HG02623 (cell line): ENCODE results near the gene CCL19.

Source experiments
- ATAC-seq: cut with Tn5 transposase; IDR thresholded peaks from one replicate; pipeline ENCODE4 v1.9.1; 2021; ENCODE audit warnings: moderate library complexity; ENCODE audit not compliant: unreplicated experiment

The CCL19 gene

GRCh38 chr9:34642679-34643078 is 48.4 kb downstream of the CCL19 start:
- no peak for ATAC-seq
